ENCODE data around the gene FOXI1.

- TF ChIP-seq EZH2 (IDR thresholded peaks at IDR 0.05; ENCODE audit: insufficient read depth, low read length), result no peak
- TF ChIP-seq, protein P1, sequence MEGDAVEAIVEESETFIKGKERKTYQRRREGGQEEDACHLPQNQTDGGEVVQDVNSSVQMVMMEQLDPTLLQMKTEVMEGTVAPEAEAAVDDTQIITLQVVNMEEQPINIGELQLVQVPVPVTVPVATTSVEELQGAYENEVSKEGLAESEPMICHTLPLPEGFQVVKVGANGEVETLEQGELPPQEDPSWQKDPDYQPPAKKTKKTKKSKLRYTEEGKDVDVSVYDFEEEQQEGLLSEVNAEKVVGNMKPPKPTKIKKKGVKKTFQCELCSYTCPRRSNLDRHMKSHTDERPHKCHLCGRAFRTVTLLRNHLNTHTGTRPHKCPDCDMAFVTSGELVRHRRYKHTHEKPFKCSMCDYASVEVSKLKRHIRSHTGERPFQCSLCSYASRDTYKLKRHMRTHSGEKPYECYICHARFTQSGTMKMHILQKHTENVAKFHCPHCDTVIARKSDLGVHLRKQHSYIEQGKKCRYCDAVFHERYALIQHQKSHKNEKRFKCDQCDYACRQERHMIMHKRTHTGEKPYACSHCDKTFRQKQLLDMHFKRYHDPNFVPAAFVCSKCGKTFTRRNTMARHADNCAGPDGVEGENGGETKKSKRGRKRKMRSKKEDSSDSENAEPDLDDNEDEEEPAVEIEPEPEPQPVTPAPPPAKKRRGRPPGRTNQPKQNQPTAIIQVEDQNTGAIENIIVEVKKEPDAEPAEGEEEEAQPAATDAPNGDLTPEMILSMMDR (IDR thresholded peaks at IDR 0.05; ENCODE audit: insufficient read depth, low read depth, low read length), result no peak
Measured at GRCh38 chr5:170095646-170096045, 10.1 kb upstream of the FOXI1 start.
